H9 (cell line): ENCODE measurements around the gene RINL. TPM values are rescaled to one million over a fixed set of nuclear protein-coding genes. Genes with fewer than 3 reads are reported as not detected.

Source experiments
- DNase-seq: peaks from one replicate; pipeline ENCODE4 v3.0.0-alpha.2; 2017
- H2AFZ ChIP-seq: one replicate; pipeline ENCODE4 v1.6.1; 2013; ENCODE audit warnings: mild to moderate bottlenecking, low read length, control low read depth, moderate library complexity
- H2AK5ac ChIP-seq: 2 replicates; pipeline ENCODE4 v1.6.1; 2013; ENCODE audit warnings: low read length, control low read depth, mixed read lengths; ENCODE audit not compliant: insufficient read length
- H2BK120ac ChIP-seq: one replicate; pipeline ENCODE4 v1.6.1; 2013; ENCODE audit warnings: low read depth, mild to moderate bottlenecking, low read length, control low read depth, inconsistent platforms; ENCODE audit not compliant: poor library complexity, severe bottlenecking
- H2BK12ac ChIP-seq: 2 replicates; pipeline ENCODE4 v1.6.1; 2013; ENCODE audit warnings: low read length, control low read depth, mixed read lengths, low read depth; ENCODE audit not compliant: insufficient read length
- H2BK15ac ChIP-seq: 2 replicates; pipeline ENCODE4 v1.6.1; 2013; ENCODE audit warnings: low read depth, low read length, control low read depth
- H2BK20ac ChIP-seq: one replicate; pipeline ENCODE4 v1.6.1; 2013; ENCODE audit warnings: low read depth, mild to moderate bottlenecking, low read length, control low read depth, inconsistent platforms; ENCODE audit not compliant: poor library complexity, severe bottlenecking
- H2BK5ac ChIP-seq: 2 replicates; pipeline ENCODE4 v1.6.1; 2013; ENCODE audit warnings: low read length, control low read depth, mixed read lengths; ENCODE audit not compliant: insufficient read length
- H3K14ac ChIP-seq: 2 replicates; pipeline ENCODE4 v1.6.1; 2013; ENCODE audit warnings: low read length, control low read depth; ENCODE audit not compliant: insufficient read depth
- H3K18ac ChIP-seq: 2 replicates; pipeline ENCODE4 v1.6.1; 2013; ENCODE audit warnings: low read depth, mild to moderate bottlenecking, mixed read lengths, low read length, control low read depth; ENCODE audit not compliant: insufficient read length
- H3K23ac ChIP-seq: 2 replicates; pipeline ENCODE4 v1.6.1; 2013; ENCODE audit warnings: low read length, control low read depth, mixed read lengths, low read depth; ENCODE audit not compliant: insufficient read length
- H3K23me2 ChIP-seq: 2 replicates; pipeline ENCODE4 v1.6.1; 2013; ENCODE audit warnings: low read depth, mild to moderate bottlenecking, mixed read lengths, low read length, control low read depth; ENCODE audit not compliant: insufficient read length, poor library complexity, severe bottlenecking
- H3K27ac ChIP-seq: 2 replicates; pipeline ENCODE4 v1.5.1; 2013; ENCODE audit warnings: low read length, control low read depth, mixed read lengths, low read depth; ENCODE audit not compliant: insufficient read length
- H3K27me3 ChIP-seq: 2 replicates; pipeline ENCODE4 v1.6.1; 2013; ENCODE audit warnings: low read length, control low read depth, inconsistent platforms; ENCODE audit not compliant: insufficient read depth
- H3K4ac ChIP-seq: 2 replicates; pipeline ENCODE4 v1.6.1; 2013; ENCODE audit warnings: low read depth, mild to moderate bottlenecking, control low read depth, inconsistent platforms, low read length, moderate library complexity
- H3K4me1 ChIP-seq: 2 replicates; pipeline ENCODE4 v1.6.1; 2013; ENCODE audit warnings: low read length, control low read depth, inconsistent platforms; ENCODE audit not compliant: insufficient read depth
- H3K4me2 ChIP-seq: 2 replicates; pipeline ENCODE4 v1.6.1; 2013; ENCODE audit warnings: low read length, control low read depth, mixed read lengths; ENCODE audit not compliant: insufficient read length, insufficient read depth
- H3K56ac ChIP-seq: 2 replicates; pipeline ENCODE4 v1.6.1; 2013; ENCODE audit warnings: low read depth, mild to moderate bottlenecking, mixed read lengths, low read length, control low read depth; ENCODE audit not compliant: insufficient read length
- H3K79me1 ChIP-seq: 2 replicates; pipeline ENCODE4 v1.6.1; 2013; ENCODE audit warnings: low read depth, mild to moderate bottlenecking, moderate library complexity, low read length, control low read depth, inconsistent platforms; ENCODE audit not compliant: insufficient read depth, poor library complexity, severe bottlenecking
- H3K79me2 ChIP-seq: 2 replicates; pipeline ENCODE4 v1.6.1; 2013; ENCODE audit warnings: low read length, control low read depth, inconsistent platforms; ENCODE audit not compliant: insufficient read depth
- H3K9ac ChIP-seq: 2 replicates; pipeline ENCODE4 v1.6.1; 2013; ENCODE audit warnings: low read length, control low read depth, mixed read lengths; ENCODE audit not compliant: insufficient read length; ENCODE audit errors: extremely low read depth
- H3K9me3 ChIP-seq: one replicate; pipeline ENCODE4 v1.6.1; 2013; ENCODE audit warnings: low read depth, low read length, inconsistent platforms; ENCODE audit not compliant: control insufficient read depth
- H3T11ph ChIP-seq: one replicate; pipeline ENCODE4 v1.6.1; 2013; ENCODE audit warnings: mild to moderate bottlenecking, low read length, control low read depth, inconsistent platforms
- H4K20me1 ChIP-seq: one replicate; pipeline ENCODE4 v1.6.1; 2013; ENCODE audit not compliant: control insufficient read depth, insufficient read length, insufficient read depth
- H4K5ac ChIP-seq: 2 replicates; pipeline ENCODE4 v1.6.1; 2013; ENCODE audit warnings: low read depth, mild to moderate bottlenecking, mixed read lengths, low read length, control low read depth; ENCODE audit not compliant: insufficient read length
- H4K8ac ChIP-seq: replicated peaks from 2 replicates; pipeline ENCODE4 v1.6.1; 2013; ENCODE audit warnings: low read length, control low read depth, mixed read lengths, low read depth; ENCODE audit not compliant: insufficient read length
- H4K91ac ChIP-seq: 2 replicates; pipeline ENCODE4 v1.6.1; 2013; ENCODE audit warnings: low read depth, mild to moderate bottlenecking, moderate library complexity, mixed read lengths, low read length, control low read depth; ENCODE audit not compliant: insufficient read length
- H3K27ac Mint-ChIP-seq, 3 experiments: 2 replicates in 2 of 3; 3 replicates in 1 of 3; pipeline ENCODE4 v1.8.0; 2020 to 2021; ENCODE audit warnings: mixed read lengths in 3 of 3, mild to moderate bottlenecking in 1 of 3, moderate library complexity in 1 of 3
- H3K27me3 Mint-ChIP-seq: 2 replicates; pipeline ENCODE4 v1.8.0; 2021; ENCODE audit warnings: low read depth, mild to moderate bottlenecking, moderate library complexity, mixed read lengths
- H3K36me3 Mint-ChIP-seq, 3 experiments: 2 replicates in 2 of 3; 3 replicates in 1 of 3; pipeline ENCODE4 v1.8.0; 2020 to 2021; ENCODE audit warnings: low read depth in 3 of 3, mixed read lengths in 3 of 3; ENCODE audit not compliant: insufficient read depth in 1 of 3
- H3K4me1 Mint-ChIP-seq, 2 experiments: 2 replicates each; pipeline ENCODE4 v1.8.0; 2020; ENCODE audit warnings: mixed read lengths in 2 of 2
- H3K4me3 Mint-ChIP-seq, 2 experiments: 2 replicates in 1 of 2; 3 replicates in 1 of 2; pipeline ENCODE4 v1.8.0; 2020 to 2021; ENCODE audit warnings: mild to moderate bottlenecking in 2 of 2, mixed read lengths in 2 of 2, moderate library complexity in 1 of 2
- H3K9me3 Mint-ChIP-seq, 2 experiments: 2 replicates in 1 of 2; 3 replicates in 1 of 2; pipeline ENCODE4 v1.8.0; 2020; ENCODE audit warnings: mild to moderate bottlenecking in 2 of 2, mixed read lengths in 2 of 2, moderate library complexity in 1 of 2
- CTCF ChIP-seq: fragments of 200-600 bp; sonication (generic); conservative IDR thresholded peaks from 3 replicates; pipeline ENCODE4 v1.8.0; 2021; ENCODE audit warnings: antibody characterized with exemption, mild to moderate bottlenecking
- WGBS: extraction: QIAGEN DNeasy Blood & Tissue Kit; methylation state at CpG from one replicate; pipeline ENCODE4 v1.1.7; 2013; ENCODE audit warnings: missing lambda C conversion rate, low lambda C conversion rate, mixed read lengths; ENCODE audit not compliant: insufficient read length; ENCODE audit errors: extremely low coverage; 5-methylcytosine and 5-hydroxymethylcytosine counted together
- total RNA-seq: library from RNA; stranded (reverse); gene quantifications from 2 replicates; pipeline ENCODE4 v1.2.1, GENCODE V29; 2021

RINL gene
- total RNA-seq, 1 experiment from 2014 or later: 6.4 TPM

GRCh38 chr19:38879400-38879751, 1.3 kb upstream of the RINL start:
- H3K27me3 ChIP-seq: peaks cover 2% of the 10 kb centered on the region; the same call in 1 of the 2 replicates
- H4K91ac ChIP-seq: no peak overlapping the region
- H3K56ac ChIP-seq: no peak overlapping the region
- peaks cover 3% of the 10 kb centered on the region; the same call in 1 of the 2 replicates for H3K4me1 ChIP-seq
- no peak overlapping the region for H3K23ac ChIP-seq
- TF ChIP-seq CTCF: no peak
- H3K79me2 ChIP-seq: no peaks in the 10 kb centered on the region
- DNase-seq: no peak
- no peaks in the 10 kb centered on the region for H3K27me3 Mint-ChIP-seq
- no peak overlapping the region for H3K4me2 ChIP-seq
- H3K4ac ChIP-seq: no peak overlapping the region
- no peak overlapping the region for H3K9ac ChIP-seq
- H4K5ac ChIP-seq: no peak overlapping the region
- H3K79me1 ChIP-seq: no peaks in the 10 kb centered on the region
- H2AK5ac ChIP-seq: no peak overlapping the region
- no peaks in the 10 kb centered on the region for H3K23me2 ChIP-seq
- H3K9me3 Mint-ChIP-seq: no peaks in the 10 kb centered on the region
- no peak overlapping the region for H3K27ac ChIP-seq
- H2BK120ac ChIP-seq: no peak overlapping the region
- no peak overlapping the region for H3K14ac ChIP-seq
- no peak overlapping the region for H3K4me3 Mint-ChIP-seq
- no peak overlapping the region for H2AFZ ChIP-seq
- H3K36me3 Mint-ChIP-seq: no peaks in the 10 kb centered on the region; a peak in 1 of 7 replicates
- no peak overlapping the region for H4K8ac ChIP-seq
- no peak overlapping the region for H2BK20ac ChIP-seq
- H3T11ph ChIP-seq: no peak overlapping the region
- no peaks in the 10 kb centered on the region for H4K20me1 ChIP-seq
- no CpG with 5 or more reads among the region's 11 CpGs for WGBS
- H3K27ac Mint-ChIP-seq: no peak overlapping the region
- peaks cover 19 to 34% of the 10 kb centered on the region in 2 experiments for H3K4me1 Mint-ChIP-seq
- no peak overlapping the region for H2BK5ac ChIP-seq
- H2BK15ac ChIP-seq: no peak overlapping the region
- no peak overlapping the region for H2BK12ac ChIP-seq
- no peak overlapping the region for H3K18ac ChIP-seq
- no peaks in the 10 kb centered on the region for H3K9me3 ChIP-seq
